B cell (primary cell): ENCODE results near the gene GALNT7. TPM values are rescaled to one million over a fixed set of nuclear protein-coding genes. Genes with fewer than 3 reads are reported as not detected.

Source experiments
- ATAC-seq: fragments of 200-7000 bp; cut with Tn5 transposase; one replicate; pipeline ENCODE4 v1.10.0; 2021; ENCODE audit warnings: low read depth, mild to moderate bottlenecking, moderate number of reproducible peaks, moderate library complexity
- CTCF ChIA-PET: fragments of 350-600 bp; sonication (Branson Sonifier 250); formaldehyde crosslinking; loops from one replicate; lab custom pipeline; 2021; ENCODE audit warnings: antibody characterized with exemption, inconsistent platforms; lab: Charles Lee
- POLR2A ChIA-PET: fragments of 350-600 bp; sonication (Branson Sonifier 250); formaldehyde crosslinking; loops from one replicate; lab custom pipeline; 2021; ENCODE audit warnings: antibody characterized with exemption; lab: Charles Lee
- DNase-seq: peaks from one replicate; pipeline ENCODE4 v3.0.0; 2013
- H2AFZ ChIP-seq: 2 replicates; pipeline ENCODE4 v1.6.1; 2012; ENCODE audit warnings: mild to moderate bottlenecking, low read depth, low read length; ENCODE audit not compliant: insufficient read depth, poor library complexity, severe bottlenecking
- H3K27ac ChIP-seq, 2 donors: 1 replicate in 1 of 2; 2 replicates in 1 of 2; pipeline ENCODE4 v1.5.1; 2012 to 2013; ENCODE audit warnings: low read length in 2 of 2, mild to moderate bottlenecking in 2 of 2, moderate library complexity in 1 of 2
- H3K27me3 ChIP-seq, 4 experiments: fragments of 200-600 bp in 1 of 4; sonication (generic) in 1 of 4; replicated peaks in 1 of 4; 1 replicate in 2 of 4; 2 replicates in 2 of 4; pipeline versions ENCODE4 v1.6.1 to v1.7.0; 2013 to 2016; ENCODE audit warnings: low read length in 3 of 4, mild to moderate bottlenecking in 2 of 4, mixed read lengths in 1 of 4, moderate library complexity in 1 of 4; ENCODE audit not compliant: insufficient read depth in 4 of 4, control insufficient read depth in 3 of 4; ENCODE audit errors: control extremely low read depth in 1 of 4
- H3K36me3 ChIP-seq, 2 experiments: replicated peaks in 1 of 2; 1 replicate in 1 of 2; 2 replicates in 1 of 2; pipeline versions ENCODE4 v1.6.1 to v1.7.1; 2013; ENCODE audit warnings: low read length in 1 of 2; ENCODE audit not compliant: insufficient read depth in 2 of 2, control insufficient read depth in 1 of 2; ENCODE audit errors: control extremely low read depth in 1 of 2, extremely low read depth in 1 of 2
- H3K4me1 ChIP-seq, 2 donors: fragments of 200-600 bp in 1 of 2; sonication (generic) in 1 of 2; 1 replicate in 1 of 2; 2 replicates in 1 of 2; pipeline versions ENCODE4 v1.5.1 to v1.6.1; 2013 to 2017; ENCODE audit warnings: low read length in 2 of 2; ENCODE audit not compliant: control insufficient read depth in 2 of 2, insufficient read depth in 2 of 2
- H3K4me2 ChIP-seq: replicated peaks from 2 replicates; pipeline ENCODE3; 2012; ENCODE audit warnings: mild to moderate bottlenecking, low read depth, low read length; ENCODE audit not compliant: poor library complexity, severe bottlenecking
- H3K4me3 ChIP-seq, 5 experiments: fragments of 200-600 bp in 1 of 5; sonication (generic) in 1 of 5; 1 replicate in 3 of 5; 2 replicates in 2 of 5; pipeline versions ENCODE4 v1.5.1 to v1.7.0; 2011 to 2016; ENCODE audit warnings: low read length in 4 of 5, mild to moderate bottlenecking in 4 of 5, low read depth in 2 of 5, control low read depth in 1 of 5, moderate library complexity in 1 of 5; ENCODE audit not compliant: insufficient read depth in 1 of 5; ENCODE audit errors: control extremely low read depth in 1 of 5, extremely low read depth in 1 of 5
- H3K79me2 ChIP-seq: fragments of 200-600 bp; sonication (generic); one replicate; pipeline ENCODE4 v1.6.0; 2016; ENCODE audit warnings: low read length; ENCODE audit not compliant: control insufficient read depth, insufficient read depth
- H3K9ac ChIP-seq: fragments of 200-600 bp; sonication (generic); 2 replicates; pipeline ENCODE4 v1.6.1; 2017; ENCODE audit warnings: mild to moderate bottlenecking, low read length, moderate library complexity
- H3K9me3 ChIP-seq, 3 donors: one replicate each; pipeline versions ENCODE4 v1.6.1 to v1.7.1; 2013; ENCODE audit warnings: low read length in 2 of 3; ENCODE audit not compliant: control insufficient read depth in 2 of 3, insufficient read depth in 1 of 3; ENCODE audit errors: control extremely low read depth in 1 of 3
- H4K20me1 ChIP-seq: 2 replicates; pipeline ENCODE4 v1.6.0; 2012; ENCODE audit warnings: mild to moderate bottlenecking, low read length; ENCODE audit not compliant: insufficient read depth, control insufficient read depth, poor library complexity, severe bottlenecking
- H3K27ac Mint-ChIP-seq: one replicate; pipeline ENCODE4 v1.8.0; 2021; ENCODE audit warnings: mixed read lengths
- H3K27me3 Mint-ChIP-seq: one replicate; pipeline ENCODE4 v1.8.0; 2021; ENCODE audit warnings: mixed read lengths
- H3K4me1 Mint-ChIP-seq: one replicate; pipeline ENCODE4 v1.8.0; 2021; ENCODE audit warnings: mixed read lengths
- H3K4me3 Mint-ChIP-seq: one replicate; pipeline ENCODE4 v1.8.0; 2021; ENCODE audit warnings: mixed read lengths
- H3K9me3 Mint-ChIP-seq: one replicate; pipeline ENCODE4 v1.8.0; 2022; ENCODE audit warnings: mixed read lengths; ENCODE audit not compliant: insufficient read depth
- EZH2 ChIP-seq: IDR thresholded peaks from 2 replicates; pipeline ENCODE4 v1.6.1; 2012; ENCODE audit warnings: borderline replicate concordance, low read depth, mild to moderate bottlenecking, moderate library complexity, low read length; ENCODE audit not compliant: insufficient read depth, poor library complexity, severe bottlenecking
- WGBS: methylation state at CpG from one replicate; pipeline ENCODE4 v1.1.5; 2013; ENCODE audit warnings: missing lambda C conversion rate; ENCODE audit not compliant: insufficient coverage; 5-methylcytosine and 5-hydroxymethylcytosine counted together
- intact Hi-C: fragments of 100-400 bp; cut with micrococcal nuclease; formaldehyde crosslinking; loops from one replicate; pipeline ENCODE4 v1.10.0; 2022
- polyA plus RNA-seq: library from polyadenylated mRNA; depleted of rRNA; stranded (reverse); fragments of >200 nt; gene quantifications from 2 replicates; pipeline ENCODE4 v1.2.3, GENCODE V29; 2012
- total RNA-seq, 2 donors: library from RNA; stranded (reverse); fragments of 120-200 nt in 1 of 2; gene quantifications; 1 replicate in 1 of 2; 2 replicates in 1 of 2; pipeline versions ENCODE4 v1.2.3 to v1.2.4, GENCODE V29; 2013 to 2022
- TF ChIP-seq, protein P1 (sequence below): fragments of 200-600 bp; IDR thresholded peaks from one replicate; pipeline ENCODE4 v1.8.0; 2022; ENCODE audit warnings: antibody characterized with exemption, mild to moderate bottlenecking

GALNT7 gene
- total and polyA plus RNA-seq, 2 donors (not counting 1 experiment from before 2014, with no cell fraction given) = 5.8 to 23.7 TPM

DNA sequence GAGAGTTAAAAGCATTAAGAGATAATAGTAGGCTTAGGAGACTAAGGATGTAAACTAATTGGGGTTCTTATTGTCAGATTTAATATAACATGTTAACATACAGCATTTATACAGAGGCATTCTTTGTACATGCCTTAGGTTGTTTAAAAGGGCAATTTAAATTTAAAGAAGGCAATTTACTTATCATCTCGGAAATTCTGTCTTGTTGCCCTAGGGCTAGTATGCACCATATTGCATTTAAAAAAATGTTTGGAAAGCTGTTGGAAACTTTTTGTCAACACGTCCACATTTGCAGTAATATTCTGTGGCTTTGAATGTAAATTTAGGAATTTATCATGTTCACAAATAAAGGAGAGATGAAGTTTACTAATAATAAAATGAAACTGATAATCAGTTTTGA, 25.5 kb downstream of the GALNT7 start:
- POLR2A ChIA-PET = interaction anchor here (0.5 kb wide), 1 partner anchor 222 kb away, joined by 3 read pairs; no protein-coding TSS in a partner anchor

DNA sequence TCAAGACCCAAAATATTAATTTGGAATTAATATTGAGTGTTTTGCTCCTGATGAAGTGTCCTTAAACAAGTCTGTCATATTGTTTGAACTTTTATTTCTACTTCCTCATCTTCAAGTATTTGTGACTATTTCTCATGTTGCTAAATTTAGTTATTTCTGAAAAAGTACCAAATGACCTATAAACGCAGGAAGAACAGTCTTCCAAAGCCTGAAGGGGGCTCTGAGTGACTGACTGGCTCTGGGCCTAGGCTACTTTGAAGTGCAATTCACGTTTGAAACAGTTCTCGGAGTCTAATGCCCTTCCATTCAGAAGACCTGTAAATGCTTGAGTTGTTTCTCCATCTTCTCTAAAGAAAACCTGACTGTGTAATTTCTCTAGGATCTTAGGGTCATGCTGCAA, 26.5 kb downstream of the GALNT7 start:
- H3K27me3 Mint-ChIP-seq = no peaks in the 10 kb centered on the region
- H3K9ac ChIP-seq = no peak overlapping the region
- peak overlapping the region; percentile 51 for H3K4me2 ChIP-seq
- no peak for ATAC-seq
- peaks cover 7% of the 10 kb centered on the region for H4K20me1 ChIP-seq
- intact Hi-C loops = loop anchor here (10.0 kb wide), 1 partner anchor 60 kb away; no protein-coding TSS in a partner anchor
- peak overlapping the region in 1 of 5 experiments; percentile 25 for H3K4me3 ChIP-seq
- POLR2A ChIA-PET = no interaction called here
- H3K4me3 Mint-ChIP-seq = peak overlapping the region; percentile 27
- H3K4me1 Mint-ChIP-seq = peaks cover 41% of the 10 kb centered on the region
- peaks cover 10 to 11% of the 10 kb centered on the region in 2 donors for H3K4me1 ChIP-seq
- DNase-seq = no peak
- H3K9me3 Mint-ChIP-seq = no peaks in the 10 kb centered on the region
- peaks cover 88% of the 10 kb centered on the region for H3K79me2 ChIP-seq
- H3K36me3 ChIP-seq = no peaks in the 10 kb centered on the region
- H3K27me3 ChIP-seq = no peaks in the 10 kb centered on the region
- CTCF ChIA-PET = no interaction called here
- H2AFZ ChIP-seq = peak overlapping the region; percentile 29
- H3K27ac Mint-ChIP-seq = peak overlapping the region; percentile 34
- peak overlapping the region in 1 of 2 donors; percentile 48 for H3K27ac ChIP-seq
- 0% methylated on average over 1 of the region's 3 CpGs for WGBS
- TF ChIP-seq, protein P1, sequence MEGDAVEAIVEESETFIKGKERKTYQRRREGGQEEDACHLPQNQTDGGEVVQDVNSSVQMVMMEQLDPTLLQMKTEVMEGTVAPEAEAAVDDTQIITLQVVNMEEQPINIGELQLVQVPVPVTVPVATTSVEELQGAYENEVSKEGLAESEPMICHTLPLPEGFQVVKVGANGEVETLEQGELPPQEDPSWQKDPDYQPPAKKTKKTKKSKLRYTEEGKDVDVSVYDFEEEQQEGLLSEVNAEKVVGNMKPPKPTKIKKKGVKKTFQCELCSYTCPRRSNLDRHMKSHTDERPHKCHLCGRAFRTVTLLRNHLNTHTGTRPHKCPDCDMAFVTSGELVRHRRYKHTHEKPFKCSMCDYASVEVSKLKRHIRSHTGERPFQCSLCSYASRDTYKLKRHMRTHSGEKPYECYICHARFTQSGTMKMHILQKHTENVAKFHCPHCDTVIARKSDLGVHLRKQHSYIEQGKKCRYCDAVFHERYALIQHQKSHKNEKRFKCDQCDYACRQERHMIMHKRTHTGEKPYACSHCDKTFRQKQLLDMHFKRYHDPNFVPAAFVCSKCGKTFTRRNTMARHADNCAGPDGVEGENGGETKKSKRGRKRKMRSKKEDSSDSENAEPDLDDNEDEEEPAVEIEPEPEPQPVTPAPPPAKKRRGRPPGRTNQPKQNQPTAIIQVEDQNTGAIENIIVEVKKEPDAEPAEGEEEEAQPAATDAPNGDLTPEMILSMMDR = no peak
- TF ChIP-seq EZH2 = no peak
- no peaks in the 10 kb centered on the region for H3K9me3 ChIP-seq

More for the DNA sequence above, 25.5 kb downstream of the GALNT7 start:
- Histone ChIP-seq H3K27ac (no peak overlapping the region), H3K4me3 (no peak overlapping the region), H3K9me3 (no peaks in the 10 kb centered on the region), H4K20me1 (peaks cover 7% of the 10 kb centered on the region), H3K27me3 (no peaks in the 10 kb centered on the region), H3K4me2 (no peak overlapping the region), H2AFZ (no peak overlapping the region), H3K4me1 (peaks cover 10 to 11% of the 10 kb centered on the region in 2 donors), H3K9ac (no peak overlapping the region), H3K79me2 (peaks cover 87% of the 10 kb centered on the region), H3K36me3 (no peaks in the 10 kb centered on the region)
- no peak for ATAC-seq
- Mint-ChIP-seq H3K27me3 (no peaks in the 10 kb centered on the region), H3K27ac (no peak overlapping the region), H3K4me1 (peaks cover 43% of the 10 kb centered on the region), H3K4me3 (no peak overlapping the region), H3K9me3 (no peaks in the 10 kb centered on the region)
- no peak for DNase-seq
- CTCF ChIA-PET = no interaction called here
- intact Hi-C loops = loop anchor here (10.0 kb wide), 1 partner anchor 61 kb away; no protein-coding TSS in a partner anchor
- no peak for TF ChIP-seq EZH2
- TF ChIP-seq, protein P1 = no peak
- WGBS = no CpG with 5 or more reads among the region's 2 CpGs
